Activated CD8-positive, alpha-beta memory T cell treated with anti-CD3 and anti-CD28 coated beads, Interleukin-2, amount 50 U/mL, for 24 hours (primary cell): Measurements from ENCODE around the gene SRPK2.
"Not testable (repeated sequence)": the region's sequence is repeated elsewhere in the genome, so short reads cannot be mapped to it uniquely, and the experiment has no call there.

ENCODE experiments used
- DNase-seq: peaks from one replicate; pipeline ENCODE4 v3.0.0-alpha.2; 2020; ENCODE audit errors: extremely low read depth

The SRPK2 gene

DNA sequence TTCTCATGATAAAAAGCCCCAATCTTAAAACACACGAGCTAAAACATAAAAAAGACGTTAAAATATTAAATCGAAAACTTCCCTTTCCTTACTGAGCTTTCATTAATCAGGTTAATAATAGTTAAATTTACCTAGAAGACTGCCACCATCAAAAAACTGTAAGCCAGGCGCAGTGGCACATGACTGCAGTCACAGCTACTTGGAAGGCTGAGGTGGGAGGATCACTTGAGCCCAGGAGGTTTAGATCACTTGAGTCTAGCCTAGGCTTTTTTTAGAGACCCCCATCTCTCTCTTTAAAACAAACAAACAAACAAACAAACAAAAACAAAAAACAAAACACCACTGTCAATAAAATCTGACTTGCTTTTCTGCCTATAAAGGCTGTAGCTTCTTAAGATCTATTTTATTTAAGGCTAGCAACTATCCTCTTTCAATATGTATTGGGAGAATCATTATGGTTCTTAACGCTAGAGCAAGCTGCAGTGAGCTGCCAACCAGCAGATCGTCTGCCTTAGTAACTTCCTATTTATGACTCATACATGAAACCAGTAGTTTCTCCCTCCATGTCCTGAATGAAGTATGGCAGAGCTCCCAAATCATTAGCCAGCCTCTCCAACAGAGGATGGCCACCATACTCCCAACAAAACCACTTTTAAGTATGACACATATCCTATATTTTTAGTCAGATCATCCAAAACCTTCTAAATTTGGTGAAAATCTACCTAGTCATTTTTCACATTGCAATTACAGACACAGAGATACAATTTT is 163.7 kb downstream of the SRPK2 start:
- DNase-seq: no peak

DNA sequence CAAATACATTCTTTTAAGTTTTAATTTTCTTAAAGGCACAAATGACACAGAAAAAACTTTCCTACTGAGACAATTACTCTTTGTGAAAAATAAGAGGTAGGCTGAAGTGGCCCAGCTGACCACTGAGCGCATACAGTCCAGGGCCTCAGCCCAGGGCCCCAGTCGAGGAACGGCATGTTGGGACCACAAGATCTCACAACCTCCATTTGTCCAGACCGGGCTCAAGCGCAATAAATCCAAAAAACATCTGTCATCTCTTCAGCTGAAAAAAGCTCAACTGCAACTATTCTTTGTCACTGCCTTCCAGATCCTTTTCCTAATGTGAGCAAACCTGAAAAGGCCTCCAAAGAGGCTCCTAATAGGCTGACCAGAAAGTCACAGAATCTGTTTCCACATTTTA is 165.8 kb downstream of the SRPK2 start:
- DNase-seq: no peak

DNA sequence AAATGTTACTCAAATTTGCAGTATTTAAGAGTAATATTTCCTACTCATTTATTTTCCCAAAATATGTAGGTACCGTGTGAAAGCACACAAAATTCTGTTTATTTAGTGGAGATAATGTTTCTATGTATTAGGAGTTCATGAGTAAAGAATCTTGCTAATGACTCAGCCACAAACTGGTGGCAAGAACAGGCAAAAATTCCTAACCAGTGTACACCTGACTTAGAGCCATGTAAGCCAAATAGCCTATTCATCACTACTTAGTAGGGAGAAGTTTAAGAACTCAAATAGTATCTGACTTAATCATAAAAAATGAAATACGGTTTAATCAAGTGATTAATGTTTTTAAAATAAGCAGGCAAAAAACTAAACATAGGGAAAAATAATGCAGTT is 169.0 kb downstream of the SRPK2 start:
- no peak for DNase-seq

DNA sequence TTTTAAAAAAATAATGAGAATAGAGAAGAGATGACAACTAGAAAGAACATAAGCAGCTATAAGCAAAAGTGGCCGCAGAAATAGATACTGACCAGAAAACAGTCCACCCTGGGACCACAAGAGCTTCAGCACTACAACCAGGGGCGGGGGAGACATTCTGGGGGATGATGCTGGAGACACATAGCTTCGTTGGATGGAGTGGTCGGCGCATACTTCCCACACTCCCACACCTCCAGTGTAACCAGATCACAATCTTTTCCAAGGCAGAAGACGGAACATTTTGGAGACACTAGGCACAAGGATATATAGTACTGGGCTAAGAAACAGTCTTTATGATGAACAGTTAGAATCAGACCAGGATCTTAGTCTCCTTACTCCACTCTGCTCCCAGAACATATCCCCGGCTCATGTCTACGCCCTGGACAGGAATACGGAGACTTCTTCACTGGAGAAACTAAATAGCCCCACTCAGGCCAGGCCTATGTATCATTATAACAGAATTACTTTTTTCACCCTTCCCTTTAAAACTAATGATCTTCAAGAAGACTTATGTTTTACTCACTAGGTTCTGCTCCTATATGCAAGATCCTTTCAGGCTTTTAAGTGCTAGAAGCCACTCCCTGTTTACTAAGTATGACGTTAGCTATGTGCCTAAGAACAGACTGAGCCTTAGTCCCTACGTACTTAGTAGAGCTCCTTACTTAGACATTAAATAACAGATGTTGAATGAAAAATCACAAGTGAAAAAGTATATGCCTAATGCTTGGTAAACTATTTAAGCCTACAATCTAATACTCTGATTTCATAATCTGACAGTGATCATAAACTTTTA is 169.6 kb downstream of the SRPK2 start:
- no peak for DNase-seq

DNA sequence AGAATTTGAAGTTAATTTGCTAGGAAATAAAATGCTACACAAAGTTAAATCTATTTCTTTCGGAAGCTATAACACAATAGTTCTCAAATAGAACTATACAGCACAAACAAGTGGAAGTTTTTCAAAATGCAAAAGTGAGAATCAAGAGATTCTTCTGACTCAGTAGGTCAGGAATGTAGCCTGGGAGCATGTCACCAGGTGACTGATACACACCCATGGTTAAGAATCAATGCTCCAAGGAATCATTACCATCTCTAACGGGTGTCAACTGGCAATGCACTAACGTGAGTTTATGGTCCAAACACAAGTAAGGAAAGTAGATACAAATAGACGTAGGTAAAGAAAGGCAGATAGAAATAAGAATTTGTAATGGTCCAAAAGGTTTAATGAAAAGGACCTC is 170.5 kb downstream of the SRPK2 start:
- DNase-seq: no peak

DNA sequence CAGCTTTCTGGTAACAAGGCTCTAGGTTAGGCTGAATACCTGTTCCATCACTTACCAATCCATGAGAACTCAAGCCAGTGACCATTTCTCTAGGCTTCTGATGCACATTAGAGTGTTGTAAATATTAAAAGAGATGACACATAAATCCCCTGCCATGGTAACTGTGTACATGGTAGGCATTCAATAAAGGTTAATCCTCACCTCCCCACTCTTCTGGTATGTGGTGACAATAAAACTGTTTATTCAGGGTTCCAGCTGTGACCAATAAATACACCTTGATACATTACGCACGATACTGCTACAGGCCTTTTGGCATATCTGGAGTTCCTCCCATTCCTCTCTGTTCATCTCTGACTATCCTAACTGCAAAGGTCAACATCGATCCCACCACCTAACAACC is 171.9 kb downstream of the SRPK2 start:
- DNase-seq: no peak

DNA sequence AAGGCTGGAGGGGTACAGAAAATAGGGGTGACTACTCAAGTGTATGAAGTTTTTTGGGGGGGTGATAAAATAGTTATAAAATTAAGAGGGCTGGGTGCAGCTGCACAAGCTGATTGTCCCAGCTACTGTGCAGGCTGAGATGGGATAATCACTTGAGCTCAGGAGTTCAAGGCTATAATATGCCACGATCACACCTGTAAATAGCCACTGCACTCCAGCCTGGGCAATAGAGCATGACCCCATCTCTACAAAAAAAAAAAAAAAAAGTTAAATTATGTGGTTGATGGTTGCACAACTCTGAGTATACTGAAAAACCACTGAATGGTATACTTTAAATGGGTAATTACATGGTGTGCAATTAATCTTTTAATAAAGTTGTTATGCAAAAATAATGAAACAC is 172.9 kb downstream of the SRPK2 start:
- no peak for DNase-seq

DNA sequence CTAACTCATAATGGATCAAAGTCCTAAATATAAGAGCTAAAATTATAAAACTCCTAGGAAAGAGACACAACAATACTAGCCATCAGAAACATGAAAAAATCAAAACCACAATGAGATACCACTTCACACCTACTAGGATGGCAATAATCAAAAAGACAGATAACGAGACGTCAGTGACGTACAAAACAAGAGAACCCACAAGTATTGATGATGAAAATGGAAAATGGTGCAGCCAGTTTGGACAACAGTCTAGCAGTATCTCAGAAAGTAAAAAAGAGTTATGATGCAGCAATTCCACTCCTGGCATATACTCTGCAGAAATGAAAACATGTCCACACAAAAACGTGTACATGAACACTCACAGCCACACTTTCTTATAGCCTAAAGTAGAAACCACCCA is 173.5 kb downstream of the SRPK2 start:
- DNase-seq: no peak

DNA sequence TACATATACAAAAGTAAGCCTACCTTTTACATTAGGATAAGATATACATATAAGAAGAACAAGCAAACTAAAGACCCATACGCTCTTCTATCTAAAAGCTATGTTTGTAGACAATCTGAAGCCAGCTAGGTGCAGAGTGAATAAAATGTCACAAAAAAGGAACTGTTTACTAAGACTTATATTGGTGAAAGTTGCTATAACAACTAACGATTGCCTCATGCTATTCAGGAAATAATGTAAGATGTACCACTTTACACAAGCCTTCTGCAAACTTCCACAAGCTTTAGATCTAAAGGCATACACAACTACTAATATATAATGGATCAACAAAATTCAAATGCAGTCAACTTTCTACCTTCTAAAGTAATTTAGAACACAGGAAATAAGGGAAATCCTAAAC is 175.1 kb downstream of the SRPK2 start:
- no peak for DNase-seq

DNA sequence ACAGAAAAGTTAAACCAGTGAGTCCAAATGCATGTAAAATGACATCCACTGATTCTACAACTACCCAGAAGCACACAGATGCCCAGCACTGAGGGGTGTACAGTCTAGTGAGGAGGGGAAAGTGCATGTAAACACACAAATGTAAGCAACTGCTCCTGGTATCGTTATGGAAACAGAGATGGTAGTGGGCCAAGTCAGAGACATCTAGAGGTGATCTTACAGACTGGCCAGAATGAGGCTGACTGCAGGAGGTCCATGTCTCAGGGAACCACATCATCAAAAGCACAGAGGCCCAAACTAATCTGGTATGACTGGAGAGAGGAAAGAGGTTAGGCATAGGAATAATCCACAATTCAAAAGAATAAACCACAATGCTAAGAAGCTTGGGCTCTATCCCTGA is 176.5 kb downstream of the SRPK2 start:
- DNase-seq: no peak

DNA sequence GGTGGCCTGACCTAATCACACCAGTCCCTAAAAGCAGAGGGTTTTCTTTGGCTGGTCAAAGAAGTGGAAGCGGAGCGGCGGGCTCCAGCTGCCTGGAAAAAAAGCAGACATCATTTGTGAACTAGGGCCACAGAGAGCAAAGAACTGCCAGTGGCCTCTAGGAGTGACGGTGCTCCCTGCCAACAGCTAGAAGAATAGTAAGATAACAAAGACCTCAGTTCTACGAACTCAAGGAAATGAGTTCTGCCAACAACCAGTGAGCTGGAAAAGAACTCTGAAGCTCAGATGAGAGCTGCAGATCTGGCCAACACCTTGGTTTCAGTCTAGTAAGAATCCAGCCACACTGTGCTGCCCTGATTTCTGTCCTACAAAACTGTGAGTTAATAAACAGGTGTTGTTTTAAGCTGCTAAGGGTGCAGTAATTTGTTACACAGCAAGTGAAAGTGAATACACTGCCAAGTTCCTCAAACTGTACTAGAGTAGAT is 178.0 kb downstream of the SRPK2 start:
- DNase-seq: no peak

DNA sequence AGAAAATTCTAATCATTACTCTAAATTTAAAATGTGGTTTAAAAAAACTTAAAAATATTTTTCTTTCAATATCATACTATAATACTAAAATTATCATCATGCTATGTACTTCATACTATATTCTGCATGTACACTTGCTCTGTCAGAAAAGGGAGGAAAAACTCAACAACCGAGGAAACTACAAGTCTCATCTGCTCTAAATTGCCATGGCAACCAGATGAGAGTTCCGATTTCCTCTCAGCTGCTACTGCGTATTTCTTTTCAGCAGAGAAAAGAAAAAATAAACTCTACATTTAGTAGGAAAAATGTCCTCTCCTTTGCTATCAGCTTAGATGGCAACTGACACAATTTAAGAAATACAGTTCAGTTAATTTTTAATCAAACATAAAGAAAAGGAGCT is 178.9 kb downstream of the SRPK2 start:
- DNase-seq: no peak

DNA sequence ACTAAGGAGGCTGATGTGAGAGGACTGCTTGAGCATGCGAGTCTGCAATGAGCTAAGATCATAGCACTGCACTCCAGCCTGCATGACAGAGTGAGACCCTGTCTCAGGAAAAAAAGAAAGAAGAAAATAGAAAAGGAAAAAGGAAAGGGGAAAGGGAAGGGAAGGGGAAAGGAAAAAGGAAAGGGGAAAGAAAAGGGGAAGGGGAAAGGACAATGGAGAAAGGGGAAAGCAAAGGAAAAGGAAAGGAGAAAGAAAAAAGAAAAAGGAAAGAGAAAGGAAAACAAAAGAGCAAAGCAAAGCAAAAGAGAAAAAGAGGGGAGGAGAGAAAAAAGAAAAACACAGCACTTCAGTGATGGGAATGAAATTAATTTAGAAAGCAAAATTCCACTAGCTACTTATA is 179.3 kb downstream of the SRPK2 start:
- DNase-seq: no peak

DNA sequence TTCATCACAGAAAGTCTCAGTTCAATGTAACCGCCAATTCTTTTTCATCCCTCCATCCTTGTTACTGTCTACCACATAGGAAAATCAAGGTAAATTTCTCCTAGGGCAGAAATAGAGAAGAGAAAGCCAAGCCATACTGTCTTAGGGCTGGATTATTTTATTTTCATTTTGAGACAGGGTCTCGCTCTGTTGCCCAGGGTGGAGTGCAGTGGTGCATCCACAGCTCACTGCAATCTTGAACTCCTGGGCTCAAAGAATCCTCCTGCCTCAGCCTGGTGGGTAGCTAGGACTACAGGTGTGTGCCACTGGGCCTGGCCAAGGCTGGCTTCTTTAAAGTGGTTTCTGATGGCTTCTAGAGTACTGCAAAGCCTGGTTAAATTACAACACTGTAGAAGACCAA is 181.7 kb downstream of the SRPK2 start:
- DNase-seq: no peak

DNA sequence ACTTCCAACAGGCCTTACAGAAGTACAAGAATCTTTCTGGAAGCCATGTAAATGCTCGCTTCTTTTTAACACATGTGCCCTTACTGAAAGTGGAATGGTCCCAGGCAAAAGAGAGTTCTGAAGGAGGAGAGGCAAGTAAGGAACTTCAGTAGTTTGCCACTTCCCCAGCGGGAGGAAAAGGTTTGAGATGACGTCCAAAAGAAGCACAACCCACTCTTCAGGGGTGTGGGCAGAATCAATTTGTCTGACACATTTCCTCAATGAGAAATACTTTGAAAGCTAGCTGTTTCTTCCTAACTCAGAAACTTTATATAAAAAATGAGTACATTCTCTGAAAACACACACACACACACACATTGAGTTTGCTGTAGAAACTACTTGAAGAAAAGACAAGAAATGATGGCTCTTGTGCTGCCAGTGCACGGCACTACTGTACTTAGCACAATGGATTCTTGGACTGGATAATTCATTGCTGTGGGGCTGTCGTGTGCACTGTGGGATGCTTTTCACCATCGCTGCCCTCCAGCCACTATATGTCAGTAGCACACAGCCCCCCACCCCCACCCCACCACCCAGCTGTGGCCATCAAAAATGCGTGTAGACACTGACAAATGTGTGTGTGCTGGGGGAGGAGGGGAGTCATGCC is 183.0 kb downstream of the SRPK2 start:
- DNase-seq: no peak

DNA sequence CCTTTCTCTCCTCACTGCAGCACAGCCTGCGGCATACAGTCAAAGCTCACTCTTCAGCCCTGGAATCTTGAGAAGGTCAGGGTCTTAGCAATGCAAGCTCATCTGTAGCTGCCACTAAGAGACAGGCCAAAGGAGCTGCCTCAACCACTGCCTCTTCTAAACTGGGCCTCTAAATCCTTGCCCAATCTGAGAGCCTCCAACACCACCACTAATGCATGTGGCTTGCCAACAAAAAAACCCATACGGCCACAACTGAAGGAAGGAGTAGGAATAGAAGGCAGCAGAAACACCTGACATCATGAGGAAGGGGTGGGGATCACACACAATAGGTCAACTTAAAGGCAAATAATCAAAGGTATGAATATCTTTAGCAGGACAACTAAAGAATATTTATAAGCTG is 183.8 kb downstream of the SRPK2 start:
- DNase-seq: no peak

DNA sequence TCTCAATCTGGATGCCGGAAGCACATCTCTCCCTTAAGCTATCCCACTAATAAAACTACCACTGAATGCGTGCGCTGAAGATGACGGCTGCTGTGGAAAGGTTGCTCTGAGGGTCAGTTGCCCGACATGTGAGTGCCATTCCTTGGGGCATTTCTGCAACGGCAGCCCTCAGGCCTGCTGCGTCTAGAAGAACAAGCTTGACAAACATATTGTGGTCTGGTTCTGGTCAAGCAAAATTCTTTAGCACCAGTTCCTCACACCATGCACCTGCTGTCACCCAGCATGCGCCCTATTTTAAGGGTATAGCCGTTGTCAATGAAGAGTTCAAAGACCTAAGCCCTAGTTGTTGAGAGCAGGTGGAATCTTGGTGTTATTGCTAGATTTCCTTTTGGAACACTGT is 184.2 kb downstream of the SRPK2 start:
- no peak for DNase-seq

DNA sequence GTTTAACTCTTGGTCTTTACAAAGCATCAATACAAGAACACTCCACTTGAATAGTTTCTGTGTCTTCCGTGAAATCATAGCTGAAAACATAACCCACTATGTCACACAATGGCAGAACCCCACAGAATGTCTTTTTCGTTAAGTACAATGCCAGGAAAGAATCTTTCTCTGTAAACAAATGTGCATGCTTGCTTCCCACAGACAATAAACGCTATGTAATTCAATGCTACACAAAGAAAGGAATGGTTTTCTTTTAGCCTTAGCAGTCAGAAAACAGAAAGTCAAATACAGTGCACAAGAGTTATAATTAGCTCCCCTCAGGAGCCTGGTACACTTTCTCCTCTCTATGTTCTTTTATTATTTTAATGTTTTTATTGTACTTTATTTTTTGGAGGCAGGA is 186.1 kb downstream of the SRPK2 start:
- no peak for DNase-seq

DNA sequence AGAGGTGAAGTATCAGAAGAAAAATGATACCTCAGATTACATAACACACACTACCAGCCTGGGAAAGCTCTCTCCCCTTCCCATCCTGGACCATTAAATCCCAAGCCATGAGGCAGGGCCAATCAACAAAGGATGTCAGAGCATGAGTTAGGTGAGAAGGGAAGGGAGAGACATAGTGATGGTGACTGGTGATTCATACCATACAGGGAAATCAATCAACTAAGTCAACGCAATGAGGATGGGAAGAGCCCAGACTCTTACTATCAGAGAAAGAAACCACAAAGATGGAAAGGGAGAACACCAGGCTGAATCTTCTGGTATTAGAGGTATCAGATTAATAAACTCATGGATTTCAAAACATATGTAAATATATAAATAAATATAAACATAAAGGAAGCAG is 189.3 kb downstream of the SRPK2 start:
- DNase-seq: no peak

DNA sequence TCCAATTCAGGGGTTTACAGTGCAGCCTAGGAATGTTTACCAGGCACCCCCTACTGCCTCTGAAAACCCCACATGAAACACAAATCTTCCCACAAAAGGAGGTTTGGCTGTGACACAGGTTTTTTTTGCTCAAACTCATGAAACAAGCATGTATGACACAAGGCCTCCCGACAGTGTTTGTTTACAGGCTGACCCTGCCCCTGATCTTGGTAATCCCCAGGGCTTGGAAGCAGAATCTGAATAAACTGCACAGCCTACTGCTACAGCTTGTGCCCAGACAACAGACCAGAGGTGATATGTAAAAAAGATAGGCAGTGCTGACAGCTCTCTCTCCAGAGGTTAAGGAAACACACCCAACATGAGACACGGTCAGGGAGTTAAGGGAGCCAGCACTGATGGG is 190.5 kb downstream of the SRPK2 start:
- no peak for DNase-seq

DNA sequence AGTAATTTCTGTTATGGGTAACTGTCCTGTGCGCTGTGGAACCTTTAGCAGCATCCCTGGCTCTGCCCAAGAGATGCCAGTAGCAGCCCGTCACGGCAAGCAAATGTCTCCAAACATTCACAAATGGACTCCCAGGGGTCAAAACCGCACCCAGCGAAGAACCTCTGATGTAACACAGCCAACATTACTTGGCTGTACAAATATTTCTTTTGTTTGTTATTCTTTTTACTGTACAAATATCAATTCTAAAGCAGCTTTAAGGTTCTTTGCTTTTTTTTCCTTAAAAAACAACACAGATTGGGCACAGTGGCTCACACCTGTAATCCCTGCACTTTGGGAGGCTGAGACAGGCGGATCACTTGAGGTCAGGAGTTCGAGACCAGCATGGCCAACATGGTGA is 192.2 kb downstream of the SRPK2 start:
- DNase-seq: no peak

DNA sequence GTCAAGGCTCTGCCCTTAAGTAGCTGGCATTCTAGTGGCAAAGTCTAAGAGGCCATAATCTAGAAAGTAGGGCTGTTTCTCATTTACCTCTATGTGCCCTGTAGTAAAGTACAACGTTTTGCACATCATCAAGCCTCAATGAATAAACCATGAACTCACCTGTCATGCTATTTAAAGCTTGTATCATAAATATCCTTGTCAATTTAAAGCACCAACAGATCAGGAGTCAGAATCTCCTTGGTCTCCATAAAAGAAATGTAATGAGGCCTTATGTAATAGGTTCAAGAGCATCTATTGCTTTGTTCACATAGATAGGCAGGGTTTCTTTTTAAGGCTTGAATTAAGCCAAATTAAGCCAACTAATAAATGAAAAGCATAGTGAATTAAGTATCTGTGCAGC is 192.8 kb downstream of the SRPK2 start:
- DNase-seq: no peak

DNA sequence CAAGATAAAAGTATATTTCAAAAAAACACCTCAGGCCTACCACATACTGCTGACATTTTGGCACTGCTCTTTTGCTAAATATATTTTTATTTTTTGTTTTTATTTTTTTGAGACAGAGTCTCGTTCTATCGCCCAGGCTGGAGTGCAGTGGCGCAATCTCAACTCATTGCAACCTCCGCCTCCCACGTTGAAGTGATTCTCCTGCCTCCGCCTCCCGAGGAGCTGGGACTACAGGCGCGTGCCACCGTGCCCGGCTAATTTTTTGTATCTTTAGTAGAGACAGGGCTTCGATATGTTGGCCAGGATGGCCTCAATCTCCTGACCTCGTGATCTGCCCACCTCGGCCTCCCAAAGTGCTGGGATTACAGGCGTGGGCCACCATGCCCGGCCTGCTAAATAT is 193.8 kb downstream of the SRPK2 start:
- DNase-seq: not testable (repeated sequence)
